22Rv1 (cell line): ENCODE results near the gene ARHGAP31.

Experiments
- ZFX ChIP-seq: fragments of 450-650 bp; IDR thresholded peaks from 2 replicates; pipeline ENCODE4 v1.6.1; 2017; ENCODE audit warnings: antibody characterized with exemption, borderline replicate concordance
- TF ChIP-seq, protein P1 (sequence below): fragments of 450-650 bp; IDR thresholded peaks from 2 replicates; pipeline ENCODE4 v1.5.1; 2017; ENCODE audit warnings: mild to moderate bottlenecking

DNA sequence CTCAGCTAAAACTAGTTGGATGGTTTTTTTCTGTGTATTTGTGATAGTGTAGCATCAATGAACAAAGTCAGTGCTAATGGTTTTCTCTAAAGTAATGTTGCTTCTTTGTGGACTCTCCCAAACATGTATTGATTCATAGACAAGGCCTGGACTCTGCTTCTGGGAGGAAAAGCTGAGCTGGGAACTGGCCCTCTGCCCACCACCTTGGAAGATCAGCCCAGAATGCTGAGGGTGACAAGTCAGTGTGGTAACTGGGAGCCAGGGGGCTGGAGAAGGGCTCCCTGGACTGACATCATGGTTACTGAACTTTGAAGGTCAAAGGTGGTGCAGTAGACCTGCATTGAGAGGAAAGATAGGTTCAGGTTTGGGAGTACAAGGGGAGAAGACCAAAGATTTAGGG lies 3.0 kb downstream of the ARHGAP31 start:
- TF ChIP-seq, protein P1, sequence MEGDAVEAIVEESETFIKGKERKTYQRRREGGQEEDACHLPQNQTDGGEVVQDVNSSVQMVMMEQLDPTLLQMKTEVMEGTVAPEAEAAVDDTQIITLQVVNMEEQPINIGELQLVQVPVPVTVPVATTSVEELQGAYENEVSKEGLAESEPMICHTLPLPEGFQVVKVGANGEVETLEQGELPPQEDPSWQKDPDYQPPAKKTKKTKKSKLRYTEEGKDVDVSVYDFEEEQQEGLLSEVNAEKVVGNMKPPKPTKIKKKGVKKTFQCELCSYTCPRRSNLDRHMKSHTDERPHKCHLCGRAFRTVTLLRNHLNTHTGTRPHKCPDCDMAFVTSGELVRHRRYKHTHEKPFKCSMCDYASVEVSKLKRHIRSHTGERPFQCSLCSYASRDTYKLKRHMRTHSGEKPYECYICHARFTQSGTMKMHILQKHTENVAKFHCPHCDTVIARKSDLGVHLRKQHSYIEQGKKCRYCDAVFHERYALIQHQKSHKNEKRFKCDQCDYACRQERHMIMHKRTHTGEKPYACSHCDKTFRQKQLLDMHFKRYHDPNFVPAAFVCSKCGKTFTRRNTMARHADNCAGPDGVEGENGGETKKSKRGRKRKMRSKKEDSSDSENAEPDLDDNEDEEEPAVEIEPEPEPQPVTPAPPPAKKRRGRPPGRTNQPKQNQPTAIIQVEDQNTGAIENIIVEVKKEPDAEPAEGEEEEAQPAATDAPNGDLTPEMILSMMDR: no peak
- no peak for TF ChIP-seq ZFX
